ENCODE data around the gene NKAIN1. TPM values are rescaled to one million over a fixed set of nuclear protein-coding genes. Genes with fewer than 3 reads are reported as not detected.

The NKAIN1 gene
- total RNA-seq, 2 donors from 2014 or later: 0.51 to 0.73 TPM

DNA sequence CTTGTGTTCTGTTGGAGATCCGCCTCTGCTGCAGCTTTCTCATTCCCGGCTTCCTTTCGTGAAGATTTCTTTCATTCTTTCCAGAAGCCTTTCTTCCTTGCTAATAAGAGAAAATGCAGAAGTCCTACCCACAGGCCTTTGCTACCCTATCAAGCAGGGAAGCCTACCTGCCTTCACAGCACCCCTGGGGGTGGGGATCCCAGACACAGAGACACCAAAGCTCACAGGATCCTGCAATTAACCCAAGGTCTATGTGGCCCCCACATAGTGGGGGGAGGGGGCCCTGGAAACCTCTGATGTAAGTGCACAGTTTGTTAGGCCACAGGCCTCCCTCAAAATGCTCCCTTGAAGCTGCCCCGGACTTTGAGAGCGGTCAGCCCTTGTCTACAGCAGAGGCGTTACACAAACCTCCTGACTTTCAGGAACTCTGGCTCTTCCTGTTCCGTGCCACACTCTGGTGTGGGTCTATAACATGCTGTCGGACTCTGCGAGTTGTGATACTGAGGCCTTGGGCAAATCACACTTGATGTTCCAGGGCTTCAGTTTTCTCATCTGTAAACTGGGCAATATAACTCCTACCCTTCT, 31.2 kb downstream of the NKAIN1 start:
- Histone ChIP-seq H3K36me3 (no peaks in the 10 kb centered on the region), H3K4me3 (no peak overlapping the region), H3K27ac (no peak overlapping the region), H3K27me3 (replicated peaks; ENCODE audit: insufficient read depth) (no peaks in the 10 kb centered on the region), H3K4me1 (replicated peaks) (no peaks in the 10 kb centered on the region), H3K9me3 (no peaks in the 10 kb centered on the region)
- 89% methylated on average over 9 of the region's 9 CpGs for WGBS
- intact Hi-C loops (cut with DNase I): no loop called here
- no peak for DNase-seq (ENCODE audit: low spot score)
- no peak for TF ChIP-seq POLR2AphosphoS5 (IDR thresholded peaks at IDR 0.05)
- no peak for TF ChIP-seq POLR2A (IDR thresholded peaks at IDR 0.05)
- TF ChIP-seq, protein P1, sequence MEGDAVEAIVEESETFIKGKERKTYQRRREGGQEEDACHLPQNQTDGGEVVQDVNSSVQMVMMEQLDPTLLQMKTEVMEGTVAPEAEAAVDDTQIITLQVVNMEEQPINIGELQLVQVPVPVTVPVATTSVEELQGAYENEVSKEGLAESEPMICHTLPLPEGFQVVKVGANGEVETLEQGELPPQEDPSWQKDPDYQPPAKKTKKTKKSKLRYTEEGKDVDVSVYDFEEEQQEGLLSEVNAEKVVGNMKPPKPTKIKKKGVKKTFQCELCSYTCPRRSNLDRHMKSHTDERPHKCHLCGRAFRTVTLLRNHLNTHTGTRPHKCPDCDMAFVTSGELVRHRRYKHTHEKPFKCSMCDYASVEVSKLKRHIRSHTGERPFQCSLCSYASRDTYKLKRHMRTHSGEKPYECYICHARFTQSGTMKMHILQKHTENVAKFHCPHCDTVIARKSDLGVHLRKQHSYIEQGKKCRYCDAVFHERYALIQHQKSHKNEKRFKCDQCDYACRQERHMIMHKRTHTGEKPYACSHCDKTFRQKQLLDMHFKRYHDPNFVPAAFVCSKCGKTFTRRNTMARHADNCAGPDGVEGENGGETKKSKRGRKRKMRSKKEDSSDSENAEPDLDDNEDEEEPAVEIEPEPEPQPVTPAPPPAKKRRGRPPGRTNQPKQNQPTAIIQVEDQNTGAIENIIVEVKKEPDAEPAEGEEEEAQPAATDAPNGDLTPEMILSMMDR (IDR thresholded peaks at IDR 0.05): no peak

DNA sequence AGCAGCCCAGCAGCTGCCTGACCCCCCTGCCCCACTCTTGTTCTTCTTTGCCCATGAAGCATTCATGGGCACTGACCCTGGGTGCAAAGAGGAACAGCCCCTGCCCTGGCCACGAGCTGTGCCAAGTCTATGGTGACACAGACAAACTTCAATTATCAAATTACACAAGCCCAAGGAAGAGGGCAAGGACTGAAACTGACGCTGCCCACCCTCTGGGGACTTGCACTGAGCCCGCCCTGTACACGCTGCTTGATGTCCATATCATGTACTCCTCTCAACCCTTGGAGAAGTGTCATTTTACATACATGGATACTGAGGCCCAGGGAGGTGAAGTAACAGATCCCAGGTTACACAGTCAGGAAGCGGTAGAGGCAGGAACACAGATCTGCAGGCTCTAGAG, 32.1 kb downstream of the NKAIN1 start:
- no peak overlapping the region for H3K27ac ChIP-seq
- H3K9me3 ChIP-seq: no peaks in the 10 kb centered on the region
- intact Hi-C loops (cut with DNase I): no loop called here
- no peak for DNase-seq (ENCODE audit: low spot score)
- H3K4me3 ChIP-seq: no peak overlapping the region
- H3K36me3 ChIP-seq: no peaks in the 10 kb centered on the region
- H3K27me3 ChIP-seq (replicated peaks; ENCODE audit: insufficient read depth): no peaks in the 10 kb centered on the region
- TF ChIP-seq, protein P1 (IDR thresholded peaks at IDR 0.05): no peak
- TF ChIP-seq POLR2A (IDR thresholded peaks at IDR 0.05) (no peak), POLR2AphosphoS5 (IDR thresholded peaks at IDR 0.05) (no peak)
- 85% methylated on average over 5 of the region's 5 CpGs for WGBS
- no peaks in the 10 kb centered on the region for H3K4me1 ChIP-seq (replicated peaks)

DNA sequence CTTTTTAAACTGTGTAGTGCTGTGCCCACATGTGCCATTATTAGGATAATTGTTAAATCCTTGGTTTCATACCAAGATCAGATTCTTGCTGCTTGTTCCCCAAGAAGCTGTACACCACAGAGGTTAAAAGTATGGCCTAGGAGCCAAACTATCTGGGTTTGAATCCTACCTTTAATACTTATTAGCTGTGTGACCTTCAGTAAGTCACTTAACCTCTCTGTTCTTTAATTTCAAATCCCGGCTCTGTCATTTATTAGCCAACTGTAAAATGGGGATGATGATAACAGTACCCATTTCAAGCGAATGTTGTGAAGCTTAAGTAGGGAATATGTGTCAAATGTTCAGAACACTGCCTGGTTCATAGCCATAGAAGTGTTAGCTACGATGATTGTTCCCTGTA, 32.6 kb downstream of the NKAIN1 start:
- Histone ChIP-seq H3K4me1 (replicated peaks) (no peaks in the 10 kb centered on the region), H3K9me3 (no peaks in the 10 kb centered on the region), H3K27ac (no peak overlapping the region), H3K4me3 (no peak overlapping the region), H3K36me3 (no peaks in the 10 kb centered on the region), H3K27me3 (replicated peaks; ENCODE audit: insufficient read depth) (no peaks in the 10 kb centered on the region)
- intact Hi-C loops (cut with DNase I): no loop called here
- DNase-seq (ENCODE audit: low spot score): no peak
- 90% methylated on average over 3 of the region's 3 CpGs for WGBS
- no peak for TF ChIP-seq POLR2AphosphoS5 (IDR thresholded peaks at IDR 0.05)
- no peak for TF ChIP-seq POLR2A (IDR thresholded peaks at IDR 0.05)
- TF ChIP-seq, protein P1 (IDR thresholded peaks at IDR 0.05): no peak

DNA sequence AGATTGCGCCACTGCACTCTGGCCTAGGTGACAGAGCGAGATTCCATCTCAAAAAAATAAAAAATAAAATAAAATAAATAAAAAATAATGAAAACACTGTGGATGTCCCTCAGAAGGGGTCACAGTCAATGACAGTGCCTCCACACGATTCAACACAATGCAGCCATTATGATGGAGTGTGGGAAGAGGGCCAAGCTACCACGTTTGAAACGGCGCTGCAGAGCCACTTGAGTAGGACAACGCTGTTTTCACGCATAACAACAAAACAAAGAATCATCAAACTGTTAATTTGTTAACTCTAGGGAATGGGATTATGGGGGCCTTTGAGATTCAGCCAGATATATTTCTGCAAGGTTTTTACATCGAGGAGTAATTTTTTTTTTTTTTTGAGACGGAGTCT, 36.5 kb downstream of the NKAIN1 start:
- 74% methylated on average over 10 of the region's 10 CpGs for WGBS

DNA sequence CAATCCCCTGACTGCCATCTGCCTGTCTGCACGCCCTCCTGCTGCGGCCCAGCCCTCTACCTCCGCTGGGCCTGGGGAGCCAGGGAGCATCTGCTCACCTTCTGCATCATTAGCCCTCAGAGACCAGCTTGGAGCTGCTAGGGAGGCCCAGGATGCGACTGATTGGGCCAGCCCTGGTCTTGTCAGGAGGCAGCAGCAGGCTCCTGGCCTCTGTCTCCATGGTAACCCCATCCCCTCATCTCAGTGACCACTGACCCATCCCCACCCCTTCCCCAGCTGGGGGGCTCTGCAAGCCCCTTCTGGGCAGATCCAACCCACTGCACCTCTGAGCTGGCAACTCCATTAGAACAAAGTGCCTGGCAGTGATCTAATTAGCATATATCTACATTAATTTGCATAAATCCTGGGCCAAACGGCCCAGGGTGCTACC, 37.7 kb downstream of the NKAIN1 start:
- Histone ChIP-seq H3K9me3 (no peaks in the 10 kb centered on the region), H3K4me3 (no peak overlapping the region), H3K4me1 (replicated peaks) (no peaks in the 10 kb centered on the region), H3K36me3 (no peaks in the 10 kb centered on the region), H3K27ac (no peak overlapping the region), H3K27me3 (replicated peaks; ENCODE audit: insufficient read depth) (no peaks in the 10 kb centered on the region)
- intact Hi-C loops (cut with DNase I): no loop called here
- DNase-seq (ENCODE audit: low spot score): no peak
- 91% methylated on average over 5 of the region's 5 CpGs for WGBS
- no peak for TF ChIP-seq POLR2AphosphoS5 (IDR thresholded peaks at IDR 0.05)
- TF ChIP-seq, protein P1 (IDR thresholded peaks at IDR 0.05): no peak

More for the DNA sequence above, 36.5 kb downstream of the NKAIN1 start:
- DNase-seq (ENCODE audit: low spot score): no peak
- intact Hi-C loops (cut with DNase I): no loop called here
- Histone ChIP-seq H3K9me3 (no peaks in the 10 kb centered on the region), H3K27ac (no peak overlapping the region), H3K36me3 (no peaks in the 10 kb centered on the region), H3K4me1 (replicated peaks) (no peaks in the 10 kb centered on the region), H3K4me3 (no peak overlapping the region), H3K27me3 (replicated peaks; ENCODE audit: insufficient read depth) (no peaks in the 10 kb centered on the region)
- TF ChIP-seq POLR2AphosphoS5 (IDR thresholded peaks at IDR 0.05) (no peak), POLR2A (IDR thresholded peaks at IDR 0.05) (no peak)
- TF ChIP-seq, protein P1 (IDR thresholded peaks at IDR 0.05): no peak

All from prostate gland (tissue), 2 donors.